ENCODE measurements around the gene FAF2. TPM values are rescaled to one million over a fixed set of nuclear protein-coding genes. Genes with fewer than 3 reads are reported as not detected.
A peak's percentile ranks its signal among the peaks of the same experiment; 100 is the strongest.

The FAF2 gene
- total RNA-seq, 1 experiment from 2014 or later, result 32.9 TPM

DNA sequence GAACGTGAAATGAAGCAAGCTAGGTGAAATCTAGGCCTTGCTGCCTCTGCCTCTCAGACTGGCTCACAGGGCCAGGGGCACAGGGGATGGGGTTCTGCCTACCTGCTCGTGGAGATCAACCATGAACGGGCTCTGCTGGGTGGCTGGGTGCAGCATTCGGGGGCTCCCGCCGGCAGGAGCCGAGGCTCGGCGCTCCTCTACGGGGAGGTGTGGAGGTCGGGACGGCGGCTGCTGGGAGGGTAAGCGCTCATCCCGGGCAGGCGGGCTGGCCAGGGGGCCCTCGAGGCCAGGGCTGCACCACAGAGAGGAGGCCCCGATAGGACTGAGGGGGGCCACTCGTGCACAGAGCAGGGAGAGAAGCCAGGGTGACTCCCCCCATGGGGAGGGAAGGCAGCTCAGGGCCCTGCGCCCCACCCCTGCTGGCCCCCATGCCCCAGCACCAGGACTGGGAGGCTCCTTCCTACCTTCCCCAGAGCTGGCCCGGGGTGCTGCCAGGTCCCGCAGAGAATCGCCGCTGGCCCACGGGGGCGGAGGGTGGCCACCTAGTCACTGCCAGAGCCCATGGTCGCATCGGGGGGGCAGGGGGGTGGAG is 83.8 kb downstream of the FAF2 start (continued):
- TF ChIP-seq, protein P1, sequence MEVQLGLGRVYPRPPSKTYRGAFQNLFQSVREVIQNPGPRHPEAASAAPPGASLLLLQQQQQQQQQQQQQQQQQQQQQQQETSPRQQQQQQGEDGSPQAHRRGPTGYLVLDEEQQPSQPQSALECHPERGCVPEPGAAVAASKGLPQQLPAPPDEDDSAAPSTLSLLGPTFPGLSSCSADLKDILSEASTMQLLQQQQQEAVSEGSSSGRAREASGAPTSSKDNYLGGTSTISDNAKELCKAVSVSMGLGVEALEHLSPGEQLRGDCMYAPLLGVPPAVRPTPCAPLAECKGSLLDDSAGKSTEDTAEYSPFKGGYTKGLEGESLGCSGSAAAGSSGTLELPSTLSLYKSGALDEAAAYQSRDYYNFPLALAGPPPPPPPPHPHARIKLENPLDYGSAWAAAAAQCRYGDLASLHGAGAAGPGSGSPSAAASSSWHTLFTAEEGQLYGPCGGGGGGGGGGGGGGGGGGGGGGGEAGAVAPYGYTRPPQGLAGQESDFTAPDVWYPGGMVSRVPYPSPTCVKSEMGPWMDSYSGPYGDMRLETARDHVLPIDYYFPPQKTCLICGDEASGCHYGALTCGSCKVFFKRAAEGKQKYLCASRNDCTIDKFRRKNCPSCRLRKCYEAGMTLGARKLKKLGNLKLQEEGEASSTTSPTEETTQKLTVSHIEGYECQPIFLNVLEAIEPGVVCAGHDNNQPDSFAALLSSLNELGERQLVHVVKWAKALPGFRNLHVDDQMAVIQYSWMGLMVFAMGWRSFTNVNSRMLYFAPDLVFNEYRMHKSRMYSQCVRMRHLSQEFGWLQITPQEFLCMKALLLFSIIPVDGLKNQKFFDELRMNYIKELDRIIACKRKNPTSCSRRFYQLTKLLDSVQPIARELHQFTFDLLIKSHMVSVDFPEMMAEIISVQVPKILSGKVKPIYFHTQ (CRISPR knock-in tag; IDR thresholded peaks at IDR 0.05), result no peak
- TF ChIP-seq ZNF219 (CRISPR knock-in tag; IDR thresholded peaks at IDR 0.05; ENCODE audit: borderline replicate concordance), result no peak
- TF ChIP-seq ZNF423 (CRISPR knock-in tag; IDR thresholded peaks at IDR 0.05), result no peak
- no peak for TF ChIP-seq ZBTB21 (CRISPR knock-in tag; IDR thresholded peaks at IDR 0.05; ENCODE audit: borderline replicate concordance)
- TF ChIP-seq SOX15 (CRISPR knock-in tag; IDR thresholded peaks at IDR 0.05), result no peak
- TF ChIP-seq ZNF263 (CRISPR knock-in tag; IDR thresholded peaks at IDR 0.05; ENCODE audit: low read depth), result no peak
- no peak for TF ChIP-seq TEAD4 (CRISPR knock-in tag; IDR thresholded peaks at IDR 0.05)
- TF ChIP-seq, protein P2, sequence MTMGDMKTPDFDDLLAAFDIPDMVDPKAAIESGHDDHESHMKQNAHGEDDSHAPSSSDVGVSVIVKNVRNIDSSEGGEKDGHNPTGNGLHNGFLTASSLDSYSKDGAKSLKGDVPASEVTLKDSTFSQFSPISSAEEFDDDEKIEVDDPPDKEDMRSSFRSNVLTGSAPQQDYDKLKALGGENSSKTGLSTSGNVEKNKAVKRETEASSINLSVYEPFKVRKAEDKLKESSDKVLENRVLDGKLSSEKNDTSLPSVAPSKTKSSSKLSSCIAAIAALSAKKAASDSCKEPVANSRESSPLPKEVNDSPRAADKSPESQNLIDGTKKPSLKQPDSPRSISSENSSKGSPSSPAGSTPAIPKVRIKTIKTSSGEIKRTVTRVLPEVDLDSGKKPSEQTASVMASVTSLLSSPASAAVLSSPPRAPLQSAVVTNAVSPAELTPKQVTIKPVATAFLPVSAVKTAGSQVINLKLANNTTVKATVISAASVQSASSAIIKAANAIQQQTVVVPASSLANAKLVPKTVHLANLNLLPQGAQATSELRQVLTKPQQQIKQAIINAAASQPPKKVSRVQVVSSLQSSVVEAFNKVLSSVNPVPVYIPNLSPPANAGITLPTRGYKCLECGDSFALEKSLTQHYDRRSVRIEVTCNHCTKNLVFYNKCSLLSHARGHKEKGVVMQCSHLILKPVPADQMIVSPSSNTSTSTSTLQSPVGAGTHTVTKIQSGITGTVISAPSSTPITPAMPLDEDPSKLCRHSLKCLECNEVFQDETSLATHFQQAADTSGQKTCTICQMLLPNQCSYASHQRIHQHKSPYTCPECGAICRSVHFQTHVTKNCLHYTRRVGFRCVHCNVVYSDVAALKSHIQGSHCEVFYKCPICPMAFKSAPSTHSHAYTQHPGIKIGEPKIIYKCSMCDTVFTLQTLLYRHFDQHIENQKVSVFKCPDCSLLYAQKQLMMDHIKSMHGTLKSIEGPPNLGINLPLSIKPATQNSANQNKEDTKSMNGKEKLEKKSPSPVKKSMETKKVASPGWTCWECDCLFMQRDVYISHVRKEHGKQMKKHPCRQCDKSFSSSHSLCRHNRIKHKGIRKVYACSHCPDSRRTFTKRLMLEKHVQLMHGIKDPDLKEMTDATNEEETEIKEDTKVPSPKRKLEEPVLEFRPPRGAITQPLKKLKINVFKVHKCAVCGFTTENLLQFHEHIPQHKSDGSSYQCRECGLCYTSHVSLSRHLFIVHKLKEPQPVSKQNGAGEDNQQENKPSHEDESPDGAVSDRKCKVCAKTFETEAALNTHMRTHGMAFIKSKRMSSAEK (CRISPR knock-in tag; IDR thresholded peaks at IDR 0.05; ENCODE audit: borderline replicate concordance), result no peak
- TF ChIP-seq EMX1 (CRISPR knock-in tag; IDR thresholded peaks at IDR 0.05), result no peak
- no peak for TF ChIP-seq MXD4 (CRISPR knock-in tag; IDR thresholded peaks at IDR 0.05; ENCODE audit: borderline replicate concordance)
- TF ChIP-seq, protein P3, sequence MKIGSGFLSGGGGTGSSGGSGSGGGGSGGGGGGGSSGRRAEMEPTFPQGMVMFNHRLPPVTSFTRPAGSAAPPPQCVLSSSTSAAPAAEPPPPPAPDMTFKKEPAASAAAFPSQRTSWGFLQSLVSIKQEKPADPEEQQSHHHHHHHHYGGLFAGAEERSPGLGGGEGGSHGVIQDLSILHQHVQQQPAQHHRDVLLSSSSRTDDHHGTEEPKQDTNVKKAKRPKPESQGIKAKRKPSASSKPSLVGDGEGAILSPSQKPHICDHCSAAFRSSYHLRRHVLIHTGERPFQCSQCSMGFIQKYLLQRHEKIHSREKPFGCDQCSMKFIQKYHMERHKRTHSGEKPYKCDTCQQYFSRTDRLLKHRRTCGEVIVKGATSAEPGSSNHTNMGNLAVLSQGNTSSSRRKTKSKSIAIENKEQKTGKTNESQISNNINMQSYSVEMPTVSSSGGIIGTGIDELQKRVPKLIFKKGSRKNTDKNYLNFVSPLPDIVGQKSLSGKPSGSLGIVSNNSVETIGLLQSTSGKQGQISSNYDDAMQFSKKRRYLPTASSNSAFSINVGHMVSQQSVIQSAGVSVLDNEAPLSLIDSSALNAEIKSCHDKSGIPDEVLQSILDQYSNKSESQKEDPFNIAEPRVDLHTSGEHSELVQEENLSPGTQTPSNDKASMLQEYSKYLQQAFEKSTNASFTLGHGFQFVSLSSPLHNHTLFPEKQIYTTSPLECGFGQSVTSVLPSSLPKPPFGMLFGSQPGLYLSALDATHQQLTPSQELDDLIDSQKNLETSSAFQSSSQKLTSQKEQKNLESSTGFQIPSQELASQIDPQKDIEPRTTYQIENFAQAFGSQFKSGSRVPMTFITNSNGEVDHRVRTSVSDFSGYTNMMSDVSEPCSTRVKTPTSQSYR (CRISPR knock-in tag; IDR thresholded peaks at IDR 0.05), result no peak
- TF ChIP-seq PRRX2 (CRISPR knock-in tag; IDR thresholded peaks at IDR 0.05), result no peak

DNA sequence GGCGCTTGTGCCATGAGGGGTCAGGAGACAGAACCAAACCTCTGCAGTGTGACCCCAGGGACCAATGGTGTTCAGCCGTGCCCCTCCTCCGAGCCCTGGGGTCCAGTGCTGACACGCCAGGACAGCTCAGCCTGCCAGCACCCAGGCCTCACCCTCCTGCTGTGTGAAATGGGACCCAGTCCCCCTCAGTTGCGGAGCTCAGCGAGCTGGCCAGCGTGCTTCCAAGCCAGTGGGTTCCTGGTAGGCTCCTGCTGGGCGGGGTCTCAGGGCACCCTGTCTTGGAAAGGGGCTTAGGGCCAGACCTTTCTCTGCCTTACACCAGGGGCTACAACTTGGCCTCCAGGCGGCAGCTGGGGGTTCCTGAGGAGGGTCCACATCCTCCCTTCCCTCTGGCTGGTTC is 84.6 kb downstream of the FAF2 start:
- Mint-ChIP-seq H3K4me1 (peaks cover 28% of the 10 kb centered on the region), H3K36me3 (peaks cover 40% of the 10 kb centered on the region), H3K9me3 (no peaks in the 10 kb centered on the region), H3K27me3 (ENCODE audit: low read depth) (no peaks in the 10 kb centered on the region), H3K4me3 (no peak overlapping the region), H3K27ac (no peak overlapping the region)
- POLR2A ChIA-PET, result no interaction called here
- no peak for DNase-seq (ENCODE audit: low spot score)
- TF ChIP-seq ZNF416 (CRISPR knock-in tag; IDR thresholded peaks at IDR 0.05), result no peak
- TF ChIP-seq SOX15 (CRISPR knock-in tag; IDR thresholded peaks at IDR 0.05), result no peak
- TF ChIP-seq FOXP1 (CRISPR knock-in tag; IDR thresholded peaks at IDR 0.05; ENCODE audit: borderline replicate concordance), result 0 out of 2 replicates have a peak, but pooled peaks have one; percentile 20
- CTCF ChIA-PET, result no interaction called here
- ATAC-seq, result no peak

DNA sequence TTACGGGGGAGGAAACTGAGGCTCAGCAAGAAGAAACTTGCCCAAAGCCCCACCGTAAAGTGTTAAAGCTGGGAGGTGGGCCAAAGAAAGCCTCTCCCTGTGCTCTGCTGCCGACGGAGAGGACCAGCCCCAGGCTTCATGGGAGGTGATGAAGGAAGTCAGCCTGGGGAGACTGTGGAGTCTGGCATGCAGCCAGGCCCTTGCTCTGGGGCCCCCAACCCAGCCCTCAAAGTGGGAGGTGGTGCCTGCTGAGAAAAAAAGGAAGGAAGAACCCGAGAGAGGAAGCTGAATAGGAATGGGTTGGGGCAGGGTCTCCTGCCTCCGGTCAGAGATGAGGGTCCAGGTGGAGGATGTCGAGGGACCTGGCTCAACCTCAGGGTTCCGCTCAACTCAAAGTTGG is 85.2 kb downstream of the FAF2 start:
- Mint-ChIP-seq H3K36me3 (peaks cover 35% of the 10 kb centered on the region), H3K4me3 (peak overlapping the region; percentile 10; the same call in 1 of the 2 replicates), H3K4me1 (peaks cover 32% of the 10 kb centered on the region), H3K9me3 (no peaks in the 10 kb centered on the region), H3K27me3 (ENCODE audit: low read depth) (no peaks in the 10 kb centered on the region), H3K27ac (peak overlapping the region; percentile 68)
- ChIA-PET POLR2A (no interaction called here), CTCF (interaction anchor here (1.0 to 1.2 kb wide), 2 partner anchors 9 to 86 kb away, joined by 4 read pairs; no protein-coding TSS in a partner anchor)
- no peak for DNase-seq (ENCODE audit: low spot score)
- ATAC-seq, result no peak
- TF ChIP-seq ATF1 (CRISPR knock-in tag; IDR thresholded peaks at IDR 0.05) (no peak), MXD4 (CRISPR knock-in tag; IDR thresholded peaks at IDR 0.05; ENCODE audit: borderline replicate concordance) (no peak), ZNF317 (CRISPR knock-in tag; IDR thresholded peaks at IDR 0.05; ENCODE audit: borderline replicate concordance, low read depth) (no peak), TP53 (CRISPR knock-in tag; IDR thresholded peaks at IDR 0.05) (no peak)
- TF ChIP-seq, protein P4, sequence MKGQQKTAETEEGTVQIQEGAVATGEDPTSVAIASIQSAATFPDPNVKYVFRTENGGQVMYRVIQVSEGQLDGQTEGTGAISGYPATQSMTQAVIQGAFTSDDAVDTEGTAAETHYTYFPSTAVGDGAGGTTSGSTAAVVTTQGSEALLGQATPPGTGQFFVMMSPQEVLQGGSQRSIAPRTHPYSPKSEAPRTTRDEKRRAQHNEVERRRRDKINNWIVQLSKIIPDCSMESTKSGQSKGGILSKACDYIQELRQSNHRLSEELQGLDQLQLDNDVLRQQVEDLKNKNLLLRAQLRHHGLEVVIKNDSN (CRISPR knock-in tag; IDR thresholded peaks at IDR 0.05), result no peak
